WTC11 (cell line): ENCODE results near the gene MBLAC2.

Experiments used
- CTCF ChIP-seq: fragments of 200-600 bp; IDR thresholded peaks from 2 replicates; pipeline ENCODE4 v1.8.0; 2022; ENCODE audit warnings: antibody characterized with exemption
- ERG ChIP-seq: fragments of 250-450 bp; sonication (Bioruptor Pico); IDR thresholded peaks from 2 replicates; pipeline ENCODE4 v1.8.0; 2021; ENCODE audit warnings: mild to moderate bottlenecking
- JUN ChIP-seq: sonication (generic); formaldehyde crosslinking; IDR thresholded peaks from 2 replicates; pipeline ENCODE4 v1.8.0; 2023; ENCODE audit warnings: mild to moderate bottlenecking, missing genetic modification reagents
- ZNF138 ChIP-seq: sonication (generic); formaldehyde crosslinking; conservative IDR thresholded peaks from 2 replicates; pipeline ENCODE4 v1.8.1; 2022; ENCODE audit warnings: mild to moderate bottlenecking, moderate library complexity, missing genetic modification reagents
- ZNF317 ChIP-seq: sonication (generic); formaldehyde crosslinking; IDR thresholded peaks from 2 replicates; pipeline ENCODE4 v1.8.1; 2023; ENCODE audit warnings: low read depth, mild to moderate bottlenecking, moderate library complexity, missing genetic modification reagents, borderline replicate concordance

DNA sequence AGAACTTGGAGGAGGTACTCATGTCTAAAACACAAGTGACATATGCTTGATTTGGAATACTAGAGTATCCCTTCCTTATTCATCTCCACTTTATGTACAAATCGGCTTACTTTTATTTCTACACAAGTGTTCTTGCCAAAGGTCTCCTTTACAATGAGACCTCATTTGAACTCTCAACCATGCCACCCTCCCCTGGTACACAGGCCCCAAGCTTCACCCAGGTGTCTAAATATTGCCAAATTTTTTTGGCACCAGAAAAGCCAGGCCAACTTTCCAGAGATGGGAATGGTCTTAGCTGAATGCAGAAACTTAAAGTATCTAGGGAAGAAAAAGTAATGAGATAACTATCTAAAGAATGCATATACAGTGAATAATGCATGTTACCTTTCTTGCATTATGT lies 35.9 kb upstream of the MBLAC2 start:
- TF ChIP-seq ZNF138 (CRISPR knock-in tag), result no peak
- TF ChIP-seq CTCF, result no peak
- TF ChIP-seq ZNF317 (CRISPR knock-in tag), result no peak
- no peak for TF ChIP-seq ERG (CRISPR knock-in tag)
- no peak for TF ChIP-seq JUN (CRISPR knock-in tag)
